Fibroblast of lung (primary cell): ENCODE data around the gene S100A12.
"Not testable (repeated sequence)": the region's sequence is repeated elsewhere in the genome, so short reads cannot be mapped to it uniquely, and the experiment has no call there.

Experiments
- EZH2 ChIP-seq: IDR thresholded peaks from 2 replicates; pipeline ENCODE4 v1.5.1; 2012; ENCODE audit warnings: low read length, control low read depth, mild to moderate bottlenecking; ENCODE audit errors: missing control alignments
- TF ChIP-seq, protein P1 (sequence below), 2 donors: IDR thresholded peaks in 1 of 2; conservative IDR thresholded peaks in 1 of 2; 1 replicate in 1 of 2; 2 replicates in 1 of 2; pipeline ENCODE4 v1.5.1; 2011 to 2012; ENCODE audit warnings: low read length in 2 of 2, control low read depth in 1 of 2, inconsistent platforms in 1 of 2, low read depth in 1 of 2, mild to moderate bottlenecking in 1 of 2

DNA sequence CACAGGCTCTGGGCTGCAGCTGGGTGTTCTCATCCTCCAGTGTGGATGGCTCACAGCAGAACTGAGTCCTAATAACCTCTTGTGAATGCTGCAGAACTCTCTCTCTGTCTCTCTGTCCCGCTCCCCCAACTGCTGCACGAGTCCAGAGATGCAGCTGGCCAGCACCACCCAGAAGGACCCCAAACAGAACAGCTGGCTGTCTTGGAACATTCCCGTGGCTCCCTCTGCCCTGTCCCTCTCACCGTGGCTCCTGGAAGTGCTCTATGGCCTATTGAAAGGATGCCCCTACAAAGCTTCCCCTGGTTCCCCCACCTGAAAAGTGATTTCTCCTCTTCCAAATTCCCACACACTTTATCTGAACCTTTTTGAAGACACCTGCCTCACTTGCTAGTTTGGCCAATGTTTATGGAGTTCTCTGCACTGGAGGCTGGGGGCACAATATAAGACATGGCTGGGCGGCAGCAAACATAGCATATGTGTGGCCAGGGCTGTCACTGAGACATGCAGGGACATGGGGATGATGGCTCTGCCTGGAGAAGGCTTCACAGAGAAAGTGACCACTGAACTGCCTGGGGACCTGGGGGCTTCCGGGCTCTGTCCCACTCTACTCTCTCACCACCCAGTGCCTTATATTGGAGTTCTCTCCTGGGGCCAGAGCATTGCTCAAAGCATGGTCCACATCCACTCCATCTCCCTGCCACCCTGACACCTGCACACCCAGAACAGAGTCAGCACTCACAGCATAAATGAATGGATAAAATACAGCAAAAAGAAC lies 30.6 kb upstream of the S100A12 start:
- TF ChIP-seq, protein P1, sequence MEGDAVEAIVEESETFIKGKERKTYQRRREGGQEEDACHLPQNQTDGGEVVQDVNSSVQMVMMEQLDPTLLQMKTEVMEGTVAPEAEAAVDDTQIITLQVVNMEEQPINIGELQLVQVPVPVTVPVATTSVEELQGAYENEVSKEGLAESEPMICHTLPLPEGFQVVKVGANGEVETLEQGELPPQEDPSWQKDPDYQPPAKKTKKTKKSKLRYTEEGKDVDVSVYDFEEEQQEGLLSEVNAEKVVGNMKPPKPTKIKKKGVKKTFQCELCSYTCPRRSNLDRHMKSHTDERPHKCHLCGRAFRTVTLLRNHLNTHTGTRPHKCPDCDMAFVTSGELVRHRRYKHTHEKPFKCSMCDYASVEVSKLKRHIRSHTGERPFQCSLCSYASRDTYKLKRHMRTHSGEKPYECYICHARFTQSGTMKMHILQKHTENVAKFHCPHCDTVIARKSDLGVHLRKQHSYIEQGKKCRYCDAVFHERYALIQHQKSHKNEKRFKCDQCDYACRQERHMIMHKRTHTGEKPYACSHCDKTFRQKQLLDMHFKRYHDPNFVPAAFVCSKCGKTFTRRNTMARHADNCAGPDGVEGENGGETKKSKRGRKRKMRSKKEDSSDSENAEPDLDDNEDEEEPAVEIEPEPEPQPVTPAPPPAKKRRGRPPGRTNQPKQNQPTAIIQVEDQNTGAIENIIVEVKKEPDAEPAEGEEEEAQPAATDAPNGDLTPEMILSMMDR (conservative IDR thresholded peaks at IDR 0.05 in 1 of 2, IDR thresholded peaks at IDR 0.05 in 1 of 2; ENCODE audit: low read depth in 1 of 2, low read length in 2 of 2): not testable (repeated sequence)
- not testable (repeated sequence) for TF ChIP-seq EZH2
